Suprapubic skin (tissue), 4 donors: ENCODE data around the gene SIK2. TPM values are rescaled to one million over a fixed set of nuclear protein-coding genes. Genes with fewer than 3 reads are reported as not detected.
A peak's percentile ranks its signal among the peaks of the same experiment; 100 is the strongest.

Experiments used
- DNase-seq, 2 donors: peaks; one replicate each; pipeline ENCODE4 v3.0.0-alpha.2; 2019; ENCODE audit warnings: low spot score in 2 of 2
- H3K27ac ChIP-seq: fragments of 200-600 bp; sonication (generic); one replicate; pipeline ENCODE4 v1.5.1; 2019
- H3K27me3 ChIP-seq: fragments of 200-600 bp; sonication (generic); one replicate; pipeline ENCODE4 v1.5.1; 2019
- H3K36me3 ChIP-seq: fragments of 200-600 bp; sonication (generic); one replicate; pipeline ENCODE4 v1.5.1; 2019
- H3K4me1 ChIP-seq: fragments of 200-600 bp; sonication (generic); one replicate; pipeline ENCODE4 v1.5.1; 2019
- H3K4me3 ChIP-seq: fragments of 200-600 bp; sonication (generic); one replicate; pipeline ENCODE4 v1.5.1; 2019; ENCODE audit warnings: mild to moderate bottlenecking
- H3K9me3 ChIP-seq: fragments of 200-600 bp; sonication (generic); one replicate; pipeline ENCODE4 v1.5.1; 2019
- CTCF ChIP-seq, 2 donors: fragments of 200-600 bp in 1 of 2; fragments of 450-650 bp in 1 of 2; sonication (generic) in 1 of 2; IDR thresholded peaks; one replicate each; pipeline ENCODE4 v1.5.1; 2016 to 2019; ENCODE audit warnings: antibody characterized with exemption in 2 of 2, mild to moderate bottlenecking in 1 of 2, moderate library complexity in 1 of 2
- EP300 ChIP-seq: sonication (generic); formaldehyde crosslinking; IDR thresholded peaks from one replicate; pipeline ENCODE4 v1.6.1; 2017; ENCODE audit warnings: antibody characterized with exemption
- POLR2A ChIP-seq, 2 donors: fragments of 450-650 bp; IDR thresholded peaks; one replicate each; pipeline ENCODE4 v1.6.1; 2017; ENCODE audit warnings: antibody characterized with exemption in 2 of 2, mild to moderate bottlenecking in 2 of 2, moderate library complexity in 2 of 2
- POLR2AphosphoS5 ChIP-seq, 3 donors: sonication (generic); formaldehyde crosslinking; IDR thresholded peaks; one replicate each; pipeline ENCODE4 v1.6.1; 2017; ENCODE audit warnings: antibody characterized with exemption in 3 of 3
- WGBS: methylation state at CpG from one replicate; pipeline ENCODE4 v1.1.5; 2018; 5-methylcytosine and 5-hydroxymethylcytosine counted together
- total RNA-seq, 4 donors: library from RNA; depleted of rRNA; stranded (reverse); fragments of >200 nt; gene quantifications; one replicate each; pipeline ENCODE4 v1.1.0, GENCODE V29; 2016

SIK2 gene
- total RNA-seq, 4 donors from 2014 or later = 13.9 to 29.0 (median 25.1) TPM

- Histone ChIP-seq H3K36me3 (no peaks in the 10 kb centered on the region), H3K27ac (peak overlapping the region; percentile 91), H3K4me3 (no peak overlapping the region), H3K4me1 (peaks cover 90% of the 10 kb centered on the region), H3K9me3 (no peaks in the 10 kb centered on the region), H3K27me3 (no peaks in the 10 kb centered on the region)
- TF ChIP-seq EP300 = no peak
- no peak for TF ChIP-seq POLR2AphosphoS5 (IDR thresholded peaks at IDR 0.05)
- no peak for TF ChIP-seq CTCF (IDR thresholded peaks at IDR 0.05)
- no peak for TF ChIP-seq POLR2A (IDR thresholded peaks at IDR 0.05)
- WGBS = 32% methylated on average over 9 of the region's 9 CpGs
- peak in 1 of 2 donors; percentile 81 for DNase-seq
Observed at GRCh38 chr11:111733611-111734088, 131.4 kb downstream of the SIK2 start.

GRCh38 chr11:111734101-111734953 is 132.1 kb downstream of the SIK2 start:
- no peaks in the 10 kb centered on the region for H3K9me3 ChIP-seq
- TF ChIP-seq CTCF (IDR thresholded peaks at IDR 0.05) (no peak), POLR2AphosphoS5 (IDR thresholded peaks at IDR 0.05) (no peak)
- H3K4me1 ChIP-seq = peaks cover 87% of the 10 kb centered on the region
- peak overlapping the region; percentile 44 for H3K4me3 ChIP-seq
- 35% methylated on average over 2 of the region's 8 CpGs for WGBS
- no peaks in the 10 kb centered on the region for H3K27me3 ChIP-seq
- DNase-seq = no peak
- peak overlapping the region; percentile 91 for H3K27ac ChIP-seq
- no peaks in the 10 kb centered on the region for H3K36me3 ChIP-seq

GRCh38 chr11:111734954-111735261 is 132.7 kb downstream of the SIK2 start:
- H3K36me3 ChIP-seq = no peaks in the 10 kb centered on the region
- DNase-seq = no peak
- no peak for TF ChIP-seq POLR2AphosphoS5 (IDR thresholded peaks at IDR 0.05)
- TF ChIP-seq CTCF (IDR thresholded peaks at IDR 0.05) = no peak
- TF ChIP-seq EP300 = no peak
- no peak for TF ChIP-seq POLR2A (IDR thresholded peaks at IDR 0.05)
- WGBS = 15% methylated on average over 6 of the region's 6 CpGs
- H3K27ac ChIP-seq = peak overlapping the region; percentile 91
- peaks cover 82% of the 10 kb centered on the region for H3K4me1 ChIP-seq
- no peaks in the 10 kb centered on the region for H3K9me3 ChIP-seq
- peak overlapping the region; percentile 44 for H3K4me3 ChIP-seq
- H3K27me3 ChIP-seq = no peaks in the 10 kb centered on the region

GRCh38 chr11:111735262-111736116 is 133.2 kb downstream of the SIK2 start:
- Histone ChIP-seq H3K4me1 (peaks cover 76% of the 10 kb centered on the region), H3K27me3 (no peaks in the 10 kb centered on the region), H3K27ac (peak overlapping the region; percentile 91), H3K4me3 (peak overlapping the region; percentile 44), H3K9me3 (no peaks in the 10 kb centered on the region), H3K36me3 (peaks cover 3% of the 10 kb centered on the region)
- DNase-seq = peak; percentile 92 to 94
- TF ChIP-seq POLR2AphosphoS5 (IDR thresholded peaks at IDR 0.05) (peak; percentile 50 to 79 (median 77)), POLR2A (IDR thresholded peaks at IDR 0.05) (peak in 1 of 2 donors; percentile 58), EP300 (no peak), CTCF (IDR thresholded peaks at IDR 0.05) (no peak)
- 9% methylated on average over 14 of the region's 19 CpGs for WGBS

GRCh38 chr11:111736181-111736590 is 133.9 kb downstream of the SIK2 start:
- TF ChIP-seq CTCF (IDR thresholded peaks at IDR 0.05) (no peak), POLR2A (IDR thresholded peaks at IDR 0.05) (peak in 1 of 2 donors; percentile 2), POLR2AphosphoS5 (IDR thresholded peaks at IDR 0.05) (no peak), EP300 (no peak)
- Histone ChIP-seq H3K27ac (peak overlapping the region; percentile 91), H3K4me1 (peaks cover 69% of the 10 kb centered on the region), H3K4me3 (peak overlapping the region; percentile 44), H3K27me3 (no peaks in the 10 kb centered on the region), H3K36me3 (peaks cover 10% of the 10 kb centered on the region), H3K9me3 (no peaks in the 10 kb centered on the region)
- WGBS = 57% methylated on average over 5 of the region's 11 CpGs
- peak in 1 of 2 donors; percentile 66 for DNase-seq
